GM10266 (cell line): Measurements from ENCODE around the gene TMPRSS15.

ENCODE experiments used
- DNase-seq: peaks from one replicate; pipeline ENCODE4 v3.0.0; 2012; ENCODE audit errors: extremely low spot score
- TF ChIP-seq, protein P1 (sequence below): IDR thresholded peaks from 2 replicates; pipeline ENCODE4 v1.5.1; 2012; ENCODE audit warnings: mild to moderate bottlenecking, low read depth; ENCODE audit not compliant: control insufficient read depth, insufficient read depth; ENCODE audit errors: missing control alignments

The TMPRSS15 gene

GRCh38 chr21:18248171-18248570, 155.4 kb downstream of the TMPRSS15 start:
- TF ChIP-seq, protein P1, sequence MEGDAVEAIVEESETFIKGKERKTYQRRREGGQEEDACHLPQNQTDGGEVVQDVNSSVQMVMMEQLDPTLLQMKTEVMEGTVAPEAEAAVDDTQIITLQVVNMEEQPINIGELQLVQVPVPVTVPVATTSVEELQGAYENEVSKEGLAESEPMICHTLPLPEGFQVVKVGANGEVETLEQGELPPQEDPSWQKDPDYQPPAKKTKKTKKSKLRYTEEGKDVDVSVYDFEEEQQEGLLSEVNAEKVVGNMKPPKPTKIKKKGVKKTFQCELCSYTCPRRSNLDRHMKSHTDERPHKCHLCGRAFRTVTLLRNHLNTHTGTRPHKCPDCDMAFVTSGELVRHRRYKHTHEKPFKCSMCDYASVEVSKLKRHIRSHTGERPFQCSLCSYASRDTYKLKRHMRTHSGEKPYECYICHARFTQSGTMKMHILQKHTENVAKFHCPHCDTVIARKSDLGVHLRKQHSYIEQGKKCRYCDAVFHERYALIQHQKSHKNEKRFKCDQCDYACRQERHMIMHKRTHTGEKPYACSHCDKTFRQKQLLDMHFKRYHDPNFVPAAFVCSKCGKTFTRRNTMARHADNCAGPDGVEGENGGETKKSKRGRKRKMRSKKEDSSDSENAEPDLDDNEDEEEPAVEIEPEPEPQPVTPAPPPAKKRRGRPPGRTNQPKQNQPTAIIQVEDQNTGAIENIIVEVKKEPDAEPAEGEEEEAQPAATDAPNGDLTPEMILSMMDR = no peak
- DNase-seq = no peak

GRCh38 chr21:18245464-18245967, 158.1 kb downstream of the TMPRSS15 start:
- DNase-seq = no peak
- TF ChIP-seq, protein P1 = no peak

DNA sequence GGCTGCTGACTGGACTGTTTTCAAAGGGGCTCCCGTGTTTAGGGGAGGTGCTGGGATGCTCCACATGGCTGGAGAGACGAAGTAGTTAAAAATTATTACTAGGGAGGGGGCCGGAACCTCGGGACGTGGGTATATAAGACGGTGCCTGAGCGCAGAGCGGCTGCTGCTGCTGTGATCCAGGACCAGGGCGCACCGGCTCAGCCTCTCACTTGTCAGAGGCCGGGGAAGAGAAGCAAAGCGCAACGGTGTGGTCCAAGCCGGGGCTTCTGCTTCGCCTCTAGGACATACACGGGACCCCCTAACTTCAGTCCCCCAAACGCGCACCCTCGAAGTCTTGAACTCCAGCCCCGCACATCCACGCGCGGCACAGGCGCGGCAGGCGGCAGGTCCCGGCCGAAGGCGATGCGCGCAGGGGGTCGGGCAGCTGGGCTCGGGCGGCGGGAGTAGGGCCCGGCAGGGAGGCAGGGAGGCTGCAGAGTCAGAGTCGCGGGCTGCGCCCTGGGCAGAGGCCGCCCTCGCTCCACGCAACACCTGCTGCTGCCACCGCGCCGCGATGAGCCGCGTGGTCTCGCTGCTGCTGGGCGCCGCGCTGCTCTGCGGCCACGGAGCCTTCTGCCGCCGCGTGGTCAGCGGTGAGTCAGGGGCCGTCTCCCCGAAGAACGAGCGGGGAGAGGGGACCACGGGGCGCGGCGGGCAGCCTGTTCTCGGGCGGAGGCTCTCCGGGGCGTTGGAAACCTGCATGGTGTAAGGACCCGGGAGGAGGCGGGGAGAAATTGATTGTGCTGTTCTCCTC, 158.7 kb downstream of the TMPRSS15 start, which contains the start of gene CHODL:
Gene CHODL (plus strand): TSS at position 163 of the 793 bp plus-strand sequence. CDS start 391 bp downstream, at position 554.
- TF ChIP-seq, protein P1 = no peak
- DNase-seq = no peak

DNA sequence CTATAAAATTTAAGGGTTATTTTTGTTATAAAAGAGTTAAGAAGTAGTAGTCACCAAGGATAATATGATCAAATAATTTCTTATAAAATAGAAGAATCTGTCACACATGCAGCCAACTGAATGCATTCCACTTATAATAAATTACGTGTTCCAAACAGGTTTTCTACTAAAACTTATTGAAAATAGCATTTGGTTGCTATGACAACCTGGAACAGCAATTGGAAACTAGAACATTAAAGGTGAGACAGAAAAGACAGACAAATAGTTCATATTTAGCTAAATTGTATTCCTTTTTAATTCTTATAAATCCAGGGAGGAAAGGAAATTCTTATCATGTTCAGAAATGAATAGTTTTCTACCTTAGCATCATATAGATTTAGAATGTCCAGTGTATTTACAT, 168.0 kb downstream of the TMPRSS15 start:
- TF ChIP-seq, protein P1 = no peak
- DNase-seq = no peak

DNA sequence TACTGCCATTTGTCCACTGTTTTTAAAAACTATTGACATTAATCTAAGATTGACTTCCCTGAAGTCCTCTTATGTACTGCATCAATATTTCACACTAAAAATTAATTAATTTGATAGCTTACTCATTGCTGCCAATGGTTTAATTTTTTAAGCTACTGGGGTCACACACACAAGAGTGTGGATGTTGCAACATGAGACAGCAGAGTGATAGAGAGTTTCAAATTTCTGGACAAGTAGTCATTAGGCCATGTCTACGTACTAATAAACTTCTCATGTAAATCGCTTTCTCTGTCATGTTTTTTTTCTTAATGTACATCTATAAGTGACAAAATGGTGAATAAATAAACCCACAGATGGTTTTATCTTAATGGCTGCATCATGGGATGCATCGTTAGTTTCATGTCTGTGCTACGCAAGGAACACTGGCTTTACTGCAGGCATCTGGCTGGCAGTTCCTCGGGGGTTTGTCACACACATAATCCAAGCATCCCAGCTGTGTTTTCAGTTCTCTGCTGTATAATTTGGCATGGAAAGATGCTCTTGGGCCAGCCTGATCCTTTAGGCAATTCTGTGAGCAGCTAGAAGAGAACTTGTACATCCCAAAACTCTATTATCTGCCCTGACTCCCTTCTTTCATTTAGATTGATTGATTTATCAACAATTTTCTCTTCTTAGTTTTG, 175.4 kb downstream of the TMPRSS15 start:
- TF ChIP-seq, protein P1 = no peak
- no peak for DNase-seq

DNA sequence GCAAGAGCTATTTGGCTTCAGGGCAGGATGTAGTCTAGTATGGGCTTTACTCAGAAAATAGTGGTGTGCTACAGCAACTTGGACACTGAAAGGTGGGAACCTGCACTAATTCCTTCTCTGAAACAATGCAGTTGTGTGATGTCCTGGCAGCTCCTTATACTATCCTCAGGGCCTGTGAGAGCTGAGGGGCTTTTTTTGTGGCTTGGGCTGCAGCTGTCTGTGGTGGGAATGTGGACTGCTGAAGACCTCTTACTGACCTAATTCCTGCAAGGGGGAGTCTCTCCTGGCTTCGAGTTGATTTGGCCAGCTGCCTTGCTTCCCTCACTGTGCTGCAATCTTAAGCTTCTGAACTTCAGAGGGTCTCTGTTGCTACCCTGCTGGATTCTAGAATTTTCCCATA, 181.2 kb downstream of the TMPRSS15 start:
- TF ChIP-seq, protein P1 = no peak
- DNase-seq = no peak
